ENCODE data around the gene MACROD2. TPM values are rescaled to one million over a fixed set of nuclear protein-coding genes. Genes with fewer than 3 reads are reported as not detected.

The MACROD2 gene
- polyA plus RNA-seq, 1 donor from 2014 or later: 23.2 TPM

DNA sequence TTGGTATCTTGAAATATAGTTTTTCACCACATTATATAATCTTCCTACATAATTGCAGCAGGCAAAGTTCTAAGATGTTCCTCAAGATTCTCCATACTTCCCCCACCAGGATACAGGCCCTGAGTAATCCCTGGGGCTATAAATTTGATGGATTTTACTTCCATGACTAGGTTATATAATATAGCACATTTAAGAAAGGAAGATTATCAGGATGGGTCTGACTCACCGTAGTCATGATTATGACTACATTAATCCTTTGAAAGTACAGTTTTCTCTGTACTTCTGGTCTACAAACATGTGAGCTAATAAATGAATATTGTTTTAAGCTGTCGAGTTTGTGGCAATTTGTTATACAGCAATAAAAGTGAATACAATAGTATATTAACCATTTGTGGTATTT, 122.5 kb downstream of the MACROD2 start:
- Histone ChIP-seq H3K36me3 (ENCODE audit: insufficient read depth, low read length) (no peaks in the 10 kb centered on the region), H3K79me2 (replicated peaks; ENCODE audit: insufficient read depth, low read length) (no peaks in the 10 kb centered on the region), H2AFZ (ENCODE audit: low read depth, low read length) (no peak overlapping the region), H3K4me3 (ENCODE audit: low read length) (no peak overlapping the region), H3K9ac (ENCODE audit: low read length) (no peak overlapping the region), H3K27me3 (ENCODE audit: insufficient read depth, low read depth, low read length) (no peaks in the 10 kb centered on the region), H3K4me2 (ENCODE audit: low read length) (no peak overlapping the region), H3K27ac (ENCODE audit: low read length) (no peak overlapping the region), H3F3A (ENCODE audit: insufficient read depth, low read length, poor library complexity, severe bottlenecking) (no peaks in the 10 kb centered on the region), H3K9me3 (ENCODE audit: low read length) (no peaks in the 10 kb centered on the region), H3K9me2 (ENCODE audit: insufficient read depth, low read length) (no peaks in the 10 kb centered on the region), H4K20me1 (ENCODE audit: insufficient read depth) (no peaks in the 10 kb centered on the region)
- no peak for TF ChIP-seq TAF1 (IDR thresholded peaks at IDR 0.05; ENCODE audit: low read depth)
- no peak for TF ChIP-seq EP300 (conservative IDR thresholded peaks at IDR 0.05; ENCODE audit: poor library complexity, severe bottlenecking)
- TF ChIP-seq MXI1 (conservative IDR thresholded peaks at IDR 0.05; ENCODE audit: poor library complexity, severe bottlenecking): no peak
- TF ChIP-seq REST (IDR thresholded peaks at IDR 0.05; ENCODE audit: borderline replicate concordance): no peak
- no peak for TF ChIP-seq RAD21 (conservative IDR thresholded peaks at IDR 0.05)
- no peak for TF ChIP-seq EZH2 (IDR thresholded peaks at IDR 0.05; ENCODE audit: borderline replicate concordance, insufficient read depth, low read length, poor library complexity, severe bottlenecking)
- TF ChIP-seq SMC3 (conservative IDR thresholded peaks at IDR 0.05; ENCODE audit: poor library complexity): no peak
- no peak for TF ChIP-seq CTCF (IDR thresholded peaks at IDR 0.05; ENCODE audit: poor library complexity, severe bottlenecking)
- no peak for TF ChIP-seq POLR2AphosphoS5 (IDR thresholded peaks at IDR 0.05)

GRCh38 chr20:14126856-14127255, 131.5 kb downstream of the MACROD2 start:
- no peaks in the 10 kb centered on the region for H3K79me2 ChIP-seq (replicated peaks; ENCODE audit: insufficient read depth, low read length)
- no peaks in the 10 kb centered on the region for H3K27me3 ChIP-seq (ENCODE audit: insufficient read depth, low read depth, low read length)
- no peak overlapping the region for H3K4me2 ChIP-seq (ENCODE audit: low read length)
- no peaks in the 10 kb centered on the region for H3K9me2 ChIP-seq (ENCODE audit: insufficient read depth, low read length)
- H2AFZ ChIP-seq (ENCODE audit: low read depth, low read length): no peak overlapping the region
- no peaks in the 10 kb centered on the region for H3K9me3 ChIP-seq (ENCODE audit: low read length)
- no peak overlapping the region for H3K4me3 ChIP-seq (ENCODE audit: low read length)
- H3F3A ChIP-seq (ENCODE audit: insufficient read depth, low read length, poor library complexity, severe bottlenecking): no peaks in the 10 kb centered on the region
- no peaks in the 10 kb centered on the region for H3K36me3 ChIP-seq (ENCODE audit: insufficient read depth, low read length)
- no peaks in the 10 kb centered on the region for H4K20me1 ChIP-seq (ENCODE audit: insufficient read depth)
- H3K9ac ChIP-seq (ENCODE audit: low read length): no peak overlapping the region
- no peak overlapping the region for H3K27ac ChIP-seq (ENCODE audit: low read length)
- TF ChIP-seq CTCF (IDR thresholded peaks at IDR 0.05; ENCODE audit: poor library complexity, severe bottlenecking) (no peak), SMC3 (conservative IDR thresholded peaks at IDR 0.05; ENCODE audit: poor library complexity) (no peak), REST (IDR thresholded peaks at IDR 0.05; ENCODE audit: borderline replicate concordance) (no peak), EP300 (conservative IDR thresholded peaks at IDR 0.05; ENCODE audit: poor library complexity, severe bottlenecking) (no peak), MXI1 (conservative IDR thresholded peaks at IDR 0.05; ENCODE audit: poor library complexity, severe bottlenecking) (no peak), POLR2AphosphoS5 (IDR thresholded peaks at IDR 0.05) (no peak), TAF1 (IDR thresholded peaks at IDR 0.05; ENCODE audit: low read depth) (no peak), EZH2 (IDR thresholded peaks at IDR 0.05; ENCODE audit: borderline replicate concordance, insufficient read depth, low read length, poor library complexity, severe bottlenecking) (no peak)
